ENCODE measurements around the gene SLC27A4.

SLC27A4 gene

GRCh38 chr9:128370752-128371629 is 30.7 kb downstream of the SLC27A4 start, which contains the start of gene URM1:
Gene URM1, plus strand, starts transcription at chr9:128371374. Its CDS starts 7 bp downstream, at chr9:128371381.
- Histone ChIP-seq H2AK5ac (ENCODE audit: low read depth, low read length) (no peak within 1 kb of the TSS), H4K8ac (ENCODE audit: low read depth, low read length) (no peak within 1 kb of the TSS), H3K14ac (ENCODE audit: low read length) (peak within 1 kb of the TSS; percentile 90)

GRCh38 chr9:128371630-128372117 is 31.3 kb downstream of the SLC27A4 start:
- Histone ChIP-seq H3K18ac (ENCODE audit: low read length) (no peak overlapping the region), H3K4me3 (ENCODE audit: low read length in 2 of 2) (peak overlapping the region; percentile 95), H4K8ac (ENCODE audit: low read depth, low read length) (no peak overlapping the region), H2BK120ac (ENCODE audit: low read depth, low read length) (no peak overlapping the region), H3K27ac (replicated peaks; ENCODE audit: low read length) (no peak overlapping the region), H3K27me3 (ENCODE audit: control insufficient read depth in 3 of 3, insufficient read depth in 3 of 3, low read depth in 1 of 3, low read length in 3 of 3) (peaks cover 0 to 29% (median 0%) of the 10 kb centered on the region in 3 experiments), H2BK5ac (ENCODE audit: low read length) (no peak overlapping the region), H3K23ac (ENCODE audit: low read depth, low read length, poor library complexity) (no peak overlapping the region), H3K36me3 (replicated peaks in 1 of 2; ENCODE audit: control insufficient read depth in 2 of 2, insufficient read depth in 2 of 2, low read length in 2 of 2) (peaks cover 2 to 33% of the 10 kb centered on the region in 2 donors), H3K79me1 (ENCODE audit: low read depth, low read length) (peaks cover 5% of the 10 kb centered on the region), H3K9ac (ENCODE audit: low read depth, low read length, poor library complexity) (peak overlapping the region; percentile 96), H2AK5ac (ENCODE audit: low read depth, low read length) (no peak overlapping the region), H3K4me2 (ENCODE audit: insufficient read depth, low read length, poor library complexity, severe bottlenecking) (peak overlapping the region; percentile 74), H3K4me1 (ENCODE audit: control insufficient read depth in 2 of 2, insufficient read depth in 1 of 2, low read depth in 1 of 2, low read length in 2 of 2) (peaks cover 4 to 14% of the 10 kb centered on the region in 2 donors), H2AFZ (ENCODE audit: low read length) (peak overlapping the region; percentile 66), H3K14ac (ENCODE audit: low read length) (peak overlapping the region; percentile 90), H3K9me3 (replicated peaks in 1 of 2; ENCODE audit: control insufficient read depth in 2 of 2, insufficient read depth in 1 of 2, low read depth in 1 of 2, low read length in 2 of 2) (no peaks in the 10 kb centered on the region), H4K91ac (ENCODE audit: low read depth, low read length, poor library complexity) (no peak overlapping the region), H2BK12ac (ENCODE audit: low read length) (no peak overlapping the region), H2BK15ac (ENCODE audit: low read length) (no peak overlapping the region), H3K4ac (ENCODE audit: low read length) (no peak overlapping the region)
- no peak for DNase-seq (ENCODE audit: low spot score)
- no CpG with 5 or more reads among the region's 10 CpGs for WGBS, 2 donors (ENCODE audit: extremely low coverage in 2 of 2, insufficient read length in 2 of 2, insufficient replicate concordance in 1 of 2)

More at GRCh38 chr9:128370752-128371629, 30.7 kb downstream of the SLC27A4 start, which contains the start of gene URM1:
- peaks cover 2 to 30% of the 10 kb centered on the region in 2 donors for H3K36me3 ChIP-seq (replicated peaks in 1 of 2; ENCODE audit: control insufficient read depth in 2 of 2, insufficient read depth in 2 of 2, low read length in 2 of 2)
- DNase-seq (ENCODE audit: low spot score) = peak; percentile 86
- no peak within 1 kb of the TSS for H2BK5ac ChIP-seq (ENCODE audit: low read length)
- H2AFZ ChIP-seq (ENCODE audit: low read length) = peak within 1 kb of the TSS; percentile 66
- H3K27me3 ChIP-seq (ENCODE audit: control insufficient read depth in 3 of 3, insufficient read depth in 3 of 3, low read depth in 1 of 3, low read length in 3 of 3) = peaks cover 0 to 34% (median 2%) of the 10 kb centered on the region in 3 experiments
- no peak within 1 kb of the TSS for H3K4ac ChIP-seq (ENCODE audit: low read length)
- no peak within 1 kb of the TSS for H3K27ac ChIP-seq (replicated peaks; ENCODE audit: low read length)
- peaks cover 4% of the 10 kb centered on the region for H3K79me1 ChIP-seq (ENCODE audit: low read depth, low read length)
- no peak within 1 kb of the TSS for H4K91ac ChIP-seq (ENCODE audit: low read depth, low read length, poor library complexity)
- peak within 1 kb of the TSS; percentile 95 for H3K4me3 ChIP-seq (ENCODE audit: low read length in 2 of 2)
- no peak within 1 kb of the TSS for H2BK12ac ChIP-seq (ENCODE audit: low read length)
- no peak within 1 kb of the TSS for H3K23ac ChIP-seq (ENCODE audit: low read depth, low read length, poor library complexity)
- H3K4me1 ChIP-seq (ENCODE audit: control insufficient read depth in 2 of 2, insufficient read depth in 1 of 2, low read depth in 1 of 2, low read length in 2 of 2) = peaks cover 4 to 14% of the 10 kb centered on the region in 2 donors
- H2BK15ac ChIP-seq (ENCODE audit: low read length) = no peak within 1 kb of the TSS
- H3K9me3 ChIP-seq (replicated peaks in 1 of 2; ENCODE audit: control insufficient read depth in 2 of 2, insufficient read depth in 1 of 2, low read depth in 1 of 2, low read length in 2 of 2) = no peaks in the 10 kb centered on the region
- H3K9ac ChIP-seq (ENCODE audit: low read depth, low read length, poor library complexity) = peak within 1 kb of the TSS; percentile 96
- no CpG with 5 or more reads among the region's 55 CpGs for WGBS, 2 donors (ENCODE audit: extremely low coverage in 2 of 2, insufficient read length in 2 of 2, insufficient replicate concordance in 1 of 2)
- peak within 1 kb of the TSS; percentile 74 for H3K4me2 ChIP-seq (ENCODE audit: insufficient read depth, low read length, poor library complexity, severe bottlenecking)
- H2BK120ac ChIP-seq (ENCODE audit: low read depth, low read length) = no peak within 1 kb of the TSS
- H3K18ac ChIP-seq (ENCODE audit: low read length) = peak within 1 kb of the TSS; percentile 94

GRCh38 chr9:128372188-128372641 is 31.9 kb downstream of the SLC27A4 start:
- no peak for DNase-seq (ENCODE audit: low spot score)
- 100% methylated on average over 1 of the region's 4 CpGs; no CpG with 5 or more reads in 1 of the 2 donors for WGBS, 2 donors (ENCODE audit: extremely low coverage in 2 of 2, insufficient read length in 2 of 2, insufficient replicate concordance in 1 of 2)
- no peak overlapping the region for H3K27ac ChIP-seq (replicated peaks; ENCODE audit: low read length)

GRCh38 chr9:128372784-128373183 is 32.5 kb downstream of the SLC27A4 start:
- no CpG with 5 or more reads among the region's 1 CpG for WGBS, 2 donors (ENCODE audit: extremely low coverage in 2 of 2, insufficient read length in 2 of 2, insufficient replicate concordance in 1 of 2)
- Histone ChIP-seq H3K4me1 (ENCODE audit: control insufficient read depth in 2 of 2, insufficient read depth in 1 of 2, low read depth in 1 of 2, low read length in 2 of 2) (peaks cover 4 to 14% of the 10 kb centered on the region in 2 donors), H3K4me3 (ENCODE audit: low read length in 2 of 2) (peak overlapping the region in 1 of 2 donors; percentile 95)

More at GRCh38 chr9:128372188-128372641, 31.9 kb downstream of the SLC27A4 start:
- peaks cover 2 to 37% of the 10 kb centered on the region in 2 donors for H3K36me3 ChIP-seq (replicated peaks in 1 of 2; ENCODE audit: control insufficient read depth in 2 of 2, insufficient read depth in 2 of 2, low read length in 2 of 2)
- peaks cover 6% of the 10 kb centered on the region for H3K79me1 ChIP-seq (ENCODE audit: low read depth, low read length)
- H2BK120ac ChIP-seq (ENCODE audit: low read depth, low read length) = no peak overlapping the region
- H3K18ac ChIP-seq (ENCODE audit: low read length) = no peak overlapping the region
- no peak overlapping the region for H2AFZ ChIP-seq (ENCODE audit: low read length)
- no peak overlapping the region for H3K9ac ChIP-seq (ENCODE audit: low read depth, low read length, poor library complexity)
- H4K91ac ChIP-seq (ENCODE audit: low read depth, low read length, poor library complexity) = no peak overlapping the region
- H3K4me3 ChIP-seq (ENCODE audit: low read length in 2 of 2) = peak overlapping the region in 1 of 2 donors; percentile 95
- H3K4me2 ChIP-seq (ENCODE audit: insufficient read depth, low read length, poor library complexity, severe bottlenecking) = peak overlapping the region; percentile 74
- peaks cover 0 to 24% (median 0%) of the 10 kb centered on the region in 3 experiments for H3K27me3 ChIP-seq (ENCODE audit: control insufficient read depth in 3 of 3, insufficient read depth in 3 of 3, low read depth in 1 of 3, low read length in 3 of 3)
- H2BK5ac ChIP-seq (ENCODE audit: low read length) = no peak overlapping the region
- H3K23ac ChIP-seq (ENCODE audit: low read depth, low read length, poor library complexity) = no peak overlapping the region
- H2BK12ac ChIP-seq (ENCODE audit: low read length) = no peak overlapping the region
- H3K14ac ChIP-seq (ENCODE audit: low read length) = no peak overlapping the region
- no peaks in the 10 kb centered on the region for H3K9me3 ChIP-seq (replicated peaks in 1 of 2; ENCODE audit: control insufficient read depth in 2 of 2, insufficient read depth in 1 of 2, low read depth in 1 of 2, low read length in 2 of 2)
- H3K4ac ChIP-seq (ENCODE audit: low read length) = no peak overlapping the region
- H2AK5ac ChIP-seq (ENCODE audit: low read depth, low read length) = no peak overlapping the region
- peaks cover 4 to 14% of the 10 kb centered on the region in 2 donors for H3K4me1 ChIP-seq (ENCODE audit: control insufficient read depth in 2 of 2, insufficient read depth in 1 of 2, low read depth in 1 of 2, low read length in 2 of 2)
- no peak overlapping the region for H4K8ac ChIP-seq (ENCODE audit: low read depth, low read length)
- H2BK15ac ChIP-seq (ENCODE audit: low read length) = no peak overlapping the region

More at GRCh38 chr9:128372784-128373183, 32.5 kb downstream of the SLC27A4 start:
- Histone ChIP-seq H2AK5ac (ENCODE audit: low read depth, low read length) (no peak overlapping the region), H4K91ac (ENCODE audit: low read depth, low read length, poor library complexity) (no peak overlapping the region), H2BK120ac (ENCODE audit: low read depth, low read length) (no peak overlapping the region), H3K4ac (ENCODE audit: low read length) (no peak overlapping the region), H3K23ac (ENCODE audit: low read depth, low read length, poor library complexity) (no peak overlapping the region), H3K9me3 (replicated peaks in 1 of 2; ENCODE audit: control insufficient read depth in 2 of 2, insufficient read depth in 1 of 2, low read depth in 1 of 2, low read length in 2 of 2) (no peaks in the 10 kb centered on the region), H3K14ac (ENCODE audit: low read length) (no peak overlapping the region), H2BK15ac (ENCODE audit: low read length) (no peak overlapping the region), H3K79me1 (ENCODE audit: low read depth, low read length) (peaks cover 6% of the 10 kb centered on the region), H2AFZ (ENCODE audit: low read length) (no peak overlapping the region), H3K18ac (ENCODE audit: low read length) (no peak overlapping the region), H3K27me3 (ENCODE audit: control insufficient read depth in 3 of 3, insufficient read depth in 3 of 3, low read depth in 1 of 3, low read length in 3 of 3) (peaks cover 0 to 20% (median 0%) of the 10 kb centered on the region in 3 experiments), H4K8ac (ENCODE audit: low read depth, low read length) (no peak overlapping the region), H2BK5ac (ENCODE audit: low read length) (no peak overlapping the region), H2BK12ac (ENCODE audit: low read length) (no peak overlapping the region), H3K36me3 (replicated peaks in 1 of 2; ENCODE audit: control insufficient read depth in 2 of 2, insufficient read depth in 2 of 2, low read length in 2 of 2) (peaks cover 2 to 40% of the 10 kb centered on the region in 2 donors), H3K9ac (ENCODE audit: low read depth, low read length, poor library complexity) (no peak overlapping the region), H3K27ac (replicated peaks; ENCODE audit: low read length) (no peak overlapping the region), H3K4me2 (ENCODE audit: insufficient read depth, low read length, poor library complexity, severe bottlenecking) (no peak overlapping the region)
- no peak for DNase-seq (ENCODE audit: low spot score)
